MM.1S (cell line): Measurements from ENCODE around the gene CMTM8.

ENCODE experiments used
- EZH2phosphoT487 ChIP-seq: fragments of 300-600 bp; sonication (generic); IDR thresholded peaks from 2 replicates; pipeline ENCODE4 v1.6.1; 2018; ENCODE audit warnings: antibody characterized with exemption, low read length
- TF ChIP-seq, protein P1 (sequence below): fragments of 300-600 bp; sonication (generic); IDR thresholded peaks from 2 replicates; pipeline ENCODE4 v1.5.1; 2016; ENCODE audit warnings: antibody characterized with exemption, low read length, mixed read lengths

DNA sequence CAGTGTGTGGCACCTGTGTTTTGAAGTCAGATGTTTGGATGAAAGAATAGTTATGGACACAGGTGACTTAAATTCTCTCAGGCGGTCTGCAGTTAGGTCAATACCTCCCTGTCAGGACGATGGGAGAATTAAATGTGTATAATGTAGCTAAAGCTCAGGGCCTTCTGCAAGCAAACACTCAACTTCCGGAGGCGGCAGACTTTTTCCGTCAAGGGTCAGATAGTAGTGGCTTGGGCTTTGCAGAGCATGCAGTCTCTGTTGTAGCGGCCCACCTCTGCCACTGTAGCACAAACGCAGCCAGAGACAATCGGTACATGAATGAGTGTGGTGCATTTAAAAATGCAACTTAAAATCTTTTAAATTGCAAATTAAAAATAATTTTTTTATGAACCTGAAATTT is 47.4 kb downstream of the CMTM8 start:
- TF ChIP-seq, protein P1, sequence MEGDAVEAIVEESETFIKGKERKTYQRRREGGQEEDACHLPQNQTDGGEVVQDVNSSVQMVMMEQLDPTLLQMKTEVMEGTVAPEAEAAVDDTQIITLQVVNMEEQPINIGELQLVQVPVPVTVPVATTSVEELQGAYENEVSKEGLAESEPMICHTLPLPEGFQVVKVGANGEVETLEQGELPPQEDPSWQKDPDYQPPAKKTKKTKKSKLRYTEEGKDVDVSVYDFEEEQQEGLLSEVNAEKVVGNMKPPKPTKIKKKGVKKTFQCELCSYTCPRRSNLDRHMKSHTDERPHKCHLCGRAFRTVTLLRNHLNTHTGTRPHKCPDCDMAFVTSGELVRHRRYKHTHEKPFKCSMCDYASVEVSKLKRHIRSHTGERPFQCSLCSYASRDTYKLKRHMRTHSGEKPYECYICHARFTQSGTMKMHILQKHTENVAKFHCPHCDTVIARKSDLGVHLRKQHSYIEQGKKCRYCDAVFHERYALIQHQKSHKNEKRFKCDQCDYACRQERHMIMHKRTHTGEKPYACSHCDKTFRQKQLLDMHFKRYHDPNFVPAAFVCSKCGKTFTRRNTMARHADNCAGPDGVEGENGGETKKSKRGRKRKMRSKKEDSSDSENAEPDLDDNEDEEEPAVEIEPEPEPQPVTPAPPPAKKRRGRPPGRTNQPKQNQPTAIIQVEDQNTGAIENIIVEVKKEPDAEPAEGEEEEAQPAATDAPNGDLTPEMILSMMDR: no peak
- no peak for TF ChIP-seq EZH2phosphoT487
